GM19240 (cell line): ENCODE results near the gene ATG9A.

Source experiments
- DNase-seq: peaks from one replicate; pipeline ENCODE4 v3.0.0; 2011; ENCODE audit warnings: low spot score; ENCODE audit not compliant: insufficient read length

The ATG9A gene

GRCh38 chr2:219178377-219179175 lies 50.9 kb downstream of the ATG9A start:
- no peak for DNase-seq

DNA sequence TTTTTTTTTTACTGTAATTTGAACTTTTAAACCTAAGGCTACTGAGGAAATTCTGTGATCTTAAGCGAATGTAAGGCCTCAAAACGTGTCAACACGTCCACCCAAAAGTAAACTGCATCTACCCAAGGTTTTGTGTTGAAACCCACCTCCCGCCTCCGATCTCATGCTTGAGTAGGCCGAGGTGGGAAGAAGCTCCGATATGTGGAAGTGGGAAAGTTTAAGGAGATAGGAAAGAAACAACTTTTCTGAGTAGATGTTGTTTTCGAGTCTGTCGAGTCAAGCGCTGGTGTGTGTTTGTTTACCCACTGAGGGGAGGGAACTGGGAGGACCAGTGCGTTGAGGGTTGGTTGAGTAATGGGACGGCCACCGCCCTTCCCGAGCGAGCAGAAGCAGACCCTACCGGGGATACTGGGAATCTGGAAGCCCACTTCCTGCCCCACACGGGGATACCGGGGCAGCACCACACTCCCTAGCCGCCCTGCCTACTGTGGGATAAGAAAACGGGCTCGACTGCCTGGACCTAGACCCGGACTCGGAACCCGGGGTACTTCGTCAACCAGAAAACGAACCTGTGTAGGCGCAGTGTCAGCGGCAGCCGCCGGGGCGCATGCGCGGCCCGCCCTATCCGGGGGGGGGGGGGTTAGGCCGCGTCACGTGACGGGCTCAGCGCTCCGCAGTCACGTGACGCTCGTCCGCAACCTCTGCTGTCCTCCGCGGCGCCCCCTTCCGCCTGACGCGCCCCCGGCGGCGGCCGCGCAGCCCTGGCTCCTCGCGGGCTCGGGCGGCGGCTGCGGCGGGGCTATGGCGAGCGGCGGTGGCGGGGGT lies 51.7 kb downstream of the ATG9A start, which contains the start of gene RETREG2:
Gene RETREG2, plus strand, starts transcription at position 724 of the 825 bp plus-strand sequence. Its CDS starts 78 bp downstream, at position 802.
- peak; percentile 84 for DNase-seq

- peak; percentile 82 for DNase-seq
Observed at GRCh38 chr2:219176818-219177551, 52.5 kb downstream of the ATG9A start, which contains the start of gene CNPPD1. CNPPD1 (minus strand) TSS chr2:219176925; CDS start chr2:219176828, 97 bp downstream.

GRCh38 chr2:219175928-219176817 lies 53.3 kb downstream of the ATG9A start:
- DNase-seq = no peak

DNA sequence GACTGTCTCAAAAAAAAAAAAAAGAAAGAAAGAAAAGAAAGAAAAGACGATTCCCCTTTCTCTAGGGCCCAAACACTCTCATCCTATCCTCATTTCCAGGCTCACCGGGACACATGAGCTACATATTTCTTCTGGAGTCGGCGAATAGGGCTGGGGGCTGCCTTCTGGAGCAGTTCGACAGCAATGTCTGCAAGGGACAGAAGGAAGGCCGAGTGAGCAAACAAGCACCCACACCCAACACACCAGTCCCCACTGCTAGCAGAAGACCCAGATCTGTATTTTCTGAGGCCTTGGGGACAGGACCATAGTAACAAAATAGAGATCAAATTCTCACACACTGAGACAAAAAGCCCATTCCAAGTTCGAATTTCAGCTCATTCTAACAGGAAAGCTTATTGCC lies 54.0 kb downstream of the ATG9A start:
- DNase-seq = no peak

GRCh38 chr2:219174801-219175200 lies 54.6 kb downstream of the ATG9A start:
- no peak for DNase-seq

GRCh38 chr2:219174146-219174545 lies 55.3 kb downstream of the ATG9A start:
- no peak for DNase-seq

DNA sequence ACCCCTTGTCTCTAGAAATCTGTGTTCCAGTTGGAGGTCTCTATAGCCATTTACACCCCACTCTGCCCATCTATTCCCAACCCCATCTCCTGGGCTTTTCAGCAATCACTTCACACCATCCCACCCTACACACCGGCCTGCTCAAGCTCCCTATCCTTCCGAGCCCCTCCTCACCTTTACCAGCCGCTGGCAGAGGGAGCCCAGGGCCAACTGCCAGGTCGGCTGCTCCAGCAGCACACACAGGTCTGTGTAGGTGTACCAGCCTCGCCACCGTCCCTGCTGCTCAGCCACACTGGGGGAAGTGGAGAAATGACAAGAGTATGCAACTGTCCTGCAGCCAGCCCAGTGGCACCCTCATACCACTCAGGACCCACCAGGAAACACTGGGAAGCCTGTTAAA lies 56.3 kb downstream of the ATG9A start:
- no peak for DNase-seq

GRCh38 chr2:219172231-219173154 lies 56.9 kb downstream of the ATG9A start:
- no peak for DNase-seq

DNA sequence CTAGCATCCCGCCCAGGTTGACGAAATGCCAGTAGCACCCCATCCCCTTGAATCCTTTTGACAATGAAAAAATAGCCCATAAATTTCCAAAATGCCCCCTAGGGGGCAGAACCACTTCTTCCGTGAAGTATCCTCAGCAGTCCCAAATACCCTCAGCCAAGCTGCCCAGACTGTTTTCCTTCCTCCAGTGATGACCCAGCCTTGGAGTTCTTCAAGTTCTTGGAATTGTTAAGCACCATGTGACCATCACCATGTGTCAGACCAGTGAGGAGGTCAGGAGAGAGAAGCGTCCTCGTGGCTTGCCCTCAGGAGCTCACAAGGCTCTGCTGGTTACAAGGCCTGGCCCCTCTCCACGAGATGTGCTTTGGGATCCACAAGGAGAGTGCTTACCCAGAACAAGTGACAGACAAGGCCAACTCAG lies 58.2 kb downstream of the ATG9A start:
- no peak for DNase-seq

DNA sequence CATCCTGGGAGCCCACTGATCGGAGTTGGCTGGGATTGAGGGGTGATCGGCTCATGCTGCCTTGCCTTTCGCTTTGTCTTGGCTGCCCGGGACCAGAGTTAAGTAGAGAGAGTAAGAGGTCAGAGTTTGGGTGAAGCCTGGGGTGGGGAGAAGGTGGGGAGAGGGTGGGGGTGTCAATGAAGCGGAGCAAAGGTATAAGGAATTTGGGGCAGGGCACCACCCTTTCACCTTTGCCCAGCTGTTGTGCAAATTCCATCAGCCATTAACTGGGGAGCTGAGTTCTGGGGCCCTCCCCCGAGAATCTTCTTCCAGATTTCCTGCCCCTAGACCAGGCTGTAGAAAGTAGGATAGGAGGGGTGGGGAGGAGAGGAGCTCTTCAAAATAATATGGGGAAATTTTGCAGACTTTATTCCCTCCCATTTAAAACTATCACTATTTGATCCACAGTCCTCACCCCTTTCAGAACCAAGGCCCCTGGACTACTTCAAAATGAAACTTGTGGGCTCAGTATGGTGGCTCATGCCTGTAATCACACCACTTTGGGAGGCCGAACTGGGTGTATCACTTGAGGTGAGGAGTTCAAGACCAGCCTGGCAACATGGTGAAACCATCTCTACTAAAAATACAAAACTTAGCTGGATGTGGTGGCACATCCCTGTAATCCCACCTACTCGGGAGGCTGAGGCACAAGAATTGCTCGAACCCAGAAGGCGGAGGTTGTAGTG lies 59.3 kb downstream of the ATG9A start, which contains the start of gene SLC23A3:
Gene SLC23A3, minus strand, starts transcription at position 100 of the 725 bp plus-strand sequence. Its CDS starts 45 bp downstream, at position 55.
- DNase-seq = no peak
